ENCODE data around the gene RBM23. TPM values are rescaled to one million over a fixed set of nuclear protein-coding genes. Genes with fewer than 3 reads are reported as not detected.

The RBM23 gene
- total RNA-seq, 2 experiments from 2014 or later = 87.9 to 111 TPM

GRCh38 chr14:22877000-22877501 is 41.9 kb downstream of the RBM23 start:
- DNase-seq = no peak
- H3K4me3 Mint-ChIP-seq = no peak overlapping the region
- ChIA-PET CTCF (no interaction called here), POLR2A (interaction anchor here (2.1 kb wide), 1 partner anchor 11 kb away, joined by 7 read pairs; no protein-coding TSS in a partner anchor)
- H3K4me3 ChIP-seq (ENCODE audit: low read length) = no peak overlapping the region
- peaks cover 24% of the 10 kb centered on the region for H3K4me1 Mint-ChIP-seq (ENCODE audit: low read depth)
- no peak for TF ChIP-seq CTCF (IDR thresholded peaks at IDR 0.05)
- no peaks in the 10 kb centered on the region for H3K9me3 Mint-ChIP-seq
- H3K27ac Mint-ChIP-seq = no peak overlapping the region
- ATAC-seq (ENCODE audit: poor library complexity) = no peak
- H3K27ac ChIP-seq (ENCODE audit: low read depth in 1 of 2, low read length in 2 of 2) = no peak overlapping the region
- intact Hi-C loops (cut with DNase I, micrococcal nuclease) = no loop called here
- H3K36me3 ChIP-seq (ENCODE audit: insufficient read depth, low read length) = peaks cover 69% of the 10 kb centered on the region
- H3K9me3 ChIP-seq (ENCODE audit: control insufficient read depth in 1 of 2, insufficient read depth in 1 of 2, low read length in 2 of 2) = no peaks in the 10 kb centered on the region
- H3K27me3 Mint-ChIP-seq = no peaks in the 10 kb centered on the region
- H3K4me1 ChIP-seq (ENCODE audit: insufficient read depth, low read length) = peaks cover 34% of the 10 kb centered on the region
- H3K27me3 ChIP-seq (ENCODE audit: control insufficient read depth in 1 of 2, insufficient read depth in 2 of 2, low read length in 2 of 2) = no peaks in the 10 kb centered on the region
- peaks cover 74% of the 10 kb centered on the region for H3K36me3 Mint-ChIP-seq (ENCODE audit: low read depth)

- H3K27ac ChIP-seq (ENCODE audit: low read depth in 1 of 2, low read length in 2 of 2) = no peak overlapping the region
- Mint-ChIP-seq H3K9me3 (no peaks in the 10 kb centered on the region), H3K36me3 (ENCODE audit: low read depth) (peaks cover 81% of the 10 kb centered on the region), H3K27me3 (no peaks in the 10 kb centered on the region), H3K4me3 (peak overlapping the region; percentile 68), H3K27ac (peak overlapping the region; percentile 36), H3K4me1 (ENCODE audit: low read depth) (peaks cover 26% of the 10 kb centered on the region)
- ChIA-PET CTCF (interaction anchor here (1.2 kb wide), 1 partner anchor 11 kb away, joined by 3 read pairs; no protein-coding TSS in a partner anchor), POLR2A (interaction anchor here (2.1 kb wide), 1 partner anchor 13 kb away, joined by 7 read pairs; no protein-coding TSS in a partner anchor)
- peaks cover 69% of the 10 kb centered on the region for H3K36me3 ChIP-seq (ENCODE audit: insufficient read depth, low read length)
- H3K27me3 ChIP-seq (ENCODE audit: control insufficient read depth in 1 of 2, insufficient read depth in 2 of 2, low read length in 2 of 2) = no peaks in the 10 kb centered on the region
- ATAC-seq (ENCODE audit: poor library complexity) (no peak), DNase-seq (no peak)
- no peak overlapping the region for H3K4me3 ChIP-seq (ENCODE audit: low read length)
- peaks cover 39% of the 10 kb centered on the region for H3K4me1 ChIP-seq (ENCODE audit: insufficient read depth, low read length)
- no peaks in the 10 kb centered on the region for H3K9me3 ChIP-seq (ENCODE audit: control insufficient read depth in 1 of 2, insufficient read depth in 1 of 2, low read length in 2 of 2)
- no peak for TF ChIP-seq CTCF (IDR thresholded peaks at IDR 0.05)
- intact Hi-C loops (cut with DNase I, micrococcal nuclease) = no loop called here
Measured at GRCh38 chr14:22875748-22876319, 43.1 kb downstream of the RBM23 start.

GRCh38 chr14:22875003-22875747 is 43.8 kb downstream of the RBM23 start:
- Histone ChIP-seq H3K36me3 (ENCODE audit: insufficient read depth, low read length) (peaks cover 69% of the 10 kb centered on the region), H3K9me3 (ENCODE audit: control insufficient read depth in 1 of 2, insufficient read depth in 1 of 2, low read length in 2 of 2) (no peaks in the 10 kb centered on the region), H3K4me1 (ENCODE audit: insufficient read depth, low read length) (peaks cover 43% of the 10 kb centered on the region), H3K27ac (ENCODE audit: low read depth in 1 of 2, low read length in 2 of 2) (no peak overlapping the region), H3K27me3 (ENCODE audit: control insufficient read depth in 1 of 2, insufficient read depth in 2 of 2, low read length in 2 of 2) (no peaks in the 10 kb centered on the region), H3K4me3 (ENCODE audit: low read length) (no peak overlapping the region)
- Mint-ChIP-seq H3K36me3 (ENCODE audit: low read depth) (peaks cover 82% of the 10 kb centered on the region), H3K9me3 (no peaks in the 10 kb centered on the region), H3K27ac (no peak overlapping the region), H3K4me1 (ENCODE audit: low read depth) (peaks cover 33% of the 10 kb centered on the region), H3K4me3 (peak overlapping the region; percentile 45), H3K27me3 (no peaks in the 10 kb centered on the region)
- POLR2A ChIA-PET = interaction anchor here (2.1 kb wide), 1 partner anchor 13 kb away, joined by 7 read pairs; no protein-coding TSS in a partner anchor
- no peak for TF ChIP-seq CTCF (IDR thresholded peaks at IDR 0.05)
- ATAC-seq (ENCODE audit: poor library complexity) (no peak), DNase-seq (no peak)
- intact Hi-C loops (cut with DNase I, micrococcal nuclease) = no loop called here
- CTCF ChIA-PET = interaction anchor here (1.2 kb wide), 1 partner anchor 11 kb away, joined by 3 read pairs; no protein-coding TSS in a partner anchor
